ENCODE data around the gene WDR45B. TPM values are rescaled to one million over a fixed set of nuclear protein-coding genes. Genes with fewer than 3 reads are reported as not detected.

WDR45B gene
- polyA plus RNA-seq, 1 donor from 2014 or later, result 131 TPM

GRCh38 chr17:82602487-82602886, 45.8 kb downstream of the WDR45B start:
- no peak for TF ChIP-seq POLR2AphosphoS5 (IDR thresholded peaks at IDR 0.05)
- TF ChIP-seq RAD21 (conservative IDR thresholded peaks at IDR 0.05), result no peak
- no peaks in the 10 kb centered on the region for H3K79me2 ChIP-seq (replicated peaks; ENCODE audit: insufficient read depth, low read length)
- no peaks in the 10 kb centered on the region for H4K20me1 ChIP-seq (ENCODE audit: insufficient read depth)
- no peak overlapping the region for H3K4me3 ChIP-seq (ENCODE audit: low read length)
- peaks cover 4% of the 10 kb centered on the region for H3K36me3 ChIP-seq (ENCODE audit: insufficient read depth, low read length)
- H3K9me3 ChIP-seq (ENCODE audit: low read length), result no peaks in the 10 kb centered on the region
- no peak overlapping the region for H2AFZ ChIP-seq (ENCODE audit: low read depth, low read length)
- no peaks in the 10 kb centered on the region for H3F3A ChIP-seq (ENCODE audit: insufficient read depth, low read length, poor library complexity, severe bottlenecking)
- H3K4me2 ChIP-seq (ENCODE audit: low read length), result no peak overlapping the region
- H3K9ac ChIP-seq (ENCODE audit: low read length), result no peak overlapping the region
- H3K9me2 ChIP-seq (ENCODE audit: insufficient read depth, low read length), result no peaks in the 10 kb centered on the region
- no peaks in the 10 kb centered on the region for H3K27me3 ChIP-seq (ENCODE audit: insufficient read depth, low read depth, low read length)
- H3K27ac ChIP-seq (ENCODE audit: low read length), result no peak overlapping the region

- no peak overlapping the region for H3K4me3 ChIP-seq (ENCODE audit: low read length)
- no peak overlapping the region for H2AFZ ChIP-seq (ENCODE audit: low read depth, low read length)
- peaks cover 4% of the 10 kb centered on the region for H3K36me3 ChIP-seq (ENCODE audit: insufficient read depth, low read length)
- H3K27ac ChIP-seq (ENCODE audit: low read length), result no peak overlapping the region
- no peak overlapping the region for H3K9ac ChIP-seq (ENCODE audit: low read length)
- no peaks in the 10 kb centered on the region for H3K27me3 ChIP-seq (ENCODE audit: insufficient read depth, low read depth, low read length)
- TF ChIP-seq RAD21 (conservative IDR thresholded peaks at IDR 0.05) (no peak), MXI1 (conservative IDR thresholded peaks at IDR 0.05; ENCODE audit: poor library complexity, severe bottlenecking) (no peak), SMC3 (conservative IDR thresholded peaks at IDR 0.05; ENCODE audit: poor library complexity) (no peak), TAF1 (IDR thresholded peaks at IDR 0.05; ENCODE audit: low read depth) (no peak), REST (IDR thresholded peaks at IDR 0.05; ENCODE audit: borderline replicate concordance) (no peak), POLR2AphosphoS5 (IDR thresholded peaks at IDR 0.05) (no peak)
- H3K9me2 ChIP-seq (ENCODE audit: insufficient read depth, low read length), result no peaks in the 10 kb centered on the region
- no peaks in the 10 kb centered on the region for H3F3A ChIP-seq (ENCODE audit: insufficient read depth, low read length, poor library complexity, severe bottlenecking)
- H3K4me2 ChIP-seq (ENCODE audit: low read length), result no peak overlapping the region
- H3K9me3 ChIP-seq (ENCODE audit: low read length), result no peaks in the 10 kb centered on the region
- no peaks in the 10 kb centered on the region for H4K20me1 ChIP-seq (ENCODE audit: insufficient read depth)
- no peaks in the 10 kb centered on the region for H3K79me2 ChIP-seq (replicated peaks; ENCODE audit: insufficient read depth, low read length)
These were observed 46.7 kb downstream of the WDR45B start for GRCh38 chr17:82601447-82602000.

- Histone ChIP-seq H2AFZ (ENCODE audit: low read depth, low read length) (no peak overlapping the region), H3K36me3 (ENCODE audit: insufficient read depth, low read length) (peaks cover 4% of the 10 kb centered on the region), H3K9me2 (ENCODE audit: insufficient read depth, low read length) (no peaks in the 10 kb centered on the region), H3K9me3 (ENCODE audit: low read length) (no peaks in the 10 kb centered on the region), H3K27ac (ENCODE audit: low read length) (no peak overlapping the region), H3K4me3 (ENCODE audit: low read length) (no peak overlapping the region), H3K9ac (ENCODE audit: low read length) (no peak overlapping the region), H3K4me2 (ENCODE audit: low read length) (no peak overlapping the region), H4K20me1 (ENCODE audit: insufficient read depth) (no peaks in the 10 kb centered on the region), H3K27me3 (ENCODE audit: insufficient read depth, low read depth, low read length) (no peaks in the 10 kb centered on the region), H3F3A (ENCODE audit: insufficient read depth, low read length, poor library complexity, severe bottlenecking) (no peaks in the 10 kb centered on the region), H3K79me2 (replicated peaks; ENCODE audit: insufficient read depth, low read length) (no peaks in the 10 kb centered on the region)
- TF ChIP-seq SMC3 (conservative IDR thresholded peaks at IDR 0.05; ENCODE audit: poor library complexity) (no peak), EZH2 (IDR thresholded peaks at IDR 0.05; ENCODE audit: borderline replicate concordance, insufficient read depth, low read length, poor library complexity, severe bottlenecking) (no peak), RAD21 (conservative IDR thresholded peaks at IDR 0.05) (no peak), CTCF (IDR thresholded peaks at IDR 0.05; ENCODE audit: poor library complexity, severe bottlenecking) (no peak), MXI1 (conservative IDR thresholded peaks at IDR 0.05; ENCODE audit: poor library complexity, severe bottlenecking) (no peak), REST (IDR thresholded peaks at IDR 0.05; ENCODE audit: borderline replicate concordance) (no peak), EP300 (conservative IDR thresholded peaks at IDR 0.05; ENCODE audit: poor library complexity, severe bottlenecking) (no peak), POLR2AphosphoS5 (IDR thresholded peaks at IDR 0.05) (no peak), TAF1 (IDR thresholded peaks at IDR 0.05; ENCODE audit: low read depth) (no peak)
These were observed 47.4 kb downstream of the WDR45B start for GRCh38 chr17:82600731-82601446.
